HL-60 (cell line): Measurements from ENCODE around the gene BMERB1.

Experiments used
- CTCF ChIP-seq: IDR thresholded peaks from one replicate; pipeline ENCODE4 v1.5.1; 2011; ENCODE audit warnings: low read length, control low read depth, inconsistent platforms; ENCODE audit not compliant: insufficient read depth
- POLR2AphosphoS5 ChIP-seq: IDR thresholded peaks from 2 replicates; pipeline ENCODE4 v1.6.1; 2012; ENCODE audit warnings: low read depth

DNA sequence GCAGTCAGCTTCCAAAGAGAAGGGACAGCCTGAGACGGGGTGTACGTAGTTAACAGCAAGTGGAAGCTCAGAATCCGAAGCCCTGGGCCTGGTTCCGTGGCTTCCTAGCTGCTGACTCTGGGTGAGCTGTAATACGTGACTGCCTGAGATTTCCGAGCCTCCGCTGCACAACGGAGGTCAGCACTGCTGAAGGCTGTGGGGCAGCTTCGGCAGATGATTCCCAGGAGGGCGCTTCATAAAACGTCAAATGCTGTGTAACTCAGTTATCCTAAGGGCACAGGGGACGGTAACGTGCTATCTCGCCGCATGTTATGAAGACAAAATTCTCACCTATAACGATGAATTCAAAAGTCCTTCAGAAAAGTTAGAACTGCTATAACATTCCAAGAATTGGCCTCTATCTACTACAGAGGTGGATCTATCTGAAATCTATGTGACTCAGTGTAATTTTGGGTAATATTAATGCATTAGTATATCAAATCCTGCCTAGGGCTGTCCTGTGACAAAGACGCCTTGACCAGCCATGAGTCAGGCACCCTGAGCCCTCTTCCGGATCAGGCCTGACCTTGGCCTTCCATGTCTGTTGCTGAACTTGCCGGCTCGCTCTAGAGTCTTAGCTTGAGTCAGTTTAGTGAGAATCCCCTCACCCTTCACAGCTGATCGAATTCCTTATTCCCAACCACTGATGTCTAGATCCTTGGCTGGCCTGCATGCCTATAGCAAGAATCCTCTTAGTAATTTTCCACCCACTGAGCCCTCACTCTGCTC is 165.1 kb downstream of the BMERB1 start:
- TF ChIP-seq CTCF (no peak), POLR2AphosphoS5 (no peak)
